B cell (primary cell): ENCODE data around the gene NINL. TPM values are rescaled to one million over a fixed set of nuclear protein-coding genes. Genes with fewer than 3 reads are reported as not detected.

ENCODE experiments used
- ATAC-seq: fragments of 200-7000 bp; cut with Tn5 transposase; one replicate; pipeline ENCODE4 v1.10.0; 2021; ENCODE audit warnings: low read depth, mild to moderate bottlenecking, moderate number of reproducible peaks, moderate library complexity
- CTCF ChIA-PET: fragments of 350-600 bp; sonication (Branson Sonifier 250); formaldehyde crosslinking; loops from one replicate; lab custom pipeline; 2021; ENCODE audit warnings: antibody characterized with exemption, inconsistent platforms; lab: Charles Lee
- POLR2A ChIA-PET: fragments of 350-600 bp; sonication (Branson Sonifier 250); formaldehyde crosslinking; loops from one replicate; lab custom pipeline; 2021; ENCODE audit warnings: antibody characterized with exemption; lab: Charles Lee
- DNase-seq: peaks from one replicate; pipeline ENCODE4 v3.0.0; 2013
- H2AFZ ChIP-seq: 2 replicates; pipeline ENCODE4 v1.6.1; 2012; ENCODE audit warnings: mild to moderate bottlenecking, low read depth, low read length; ENCODE audit not compliant: insufficient read depth, poor library complexity, severe bottlenecking
- H3K27ac ChIP-seq, 2 donors: 1 replicate in 1 of 2; 2 replicates in 1 of 2; pipeline ENCODE4 v1.5.1; 2012 to 2013; ENCODE audit warnings: low read length in 2 of 2, mild to moderate bottlenecking in 2 of 2, moderate library complexity in 1 of 2
- H3K27me3 ChIP-seq, 4 experiments: fragments of 200-600 bp in 1 of 4; sonication (generic) in 1 of 4; replicated peaks in 1 of 4; 1 replicate in 2 of 4; 2 replicates in 2 of 4; pipeline versions ENCODE4 v1.6.1 to v1.7.0; 2013 to 2016; ENCODE audit warnings: low read length in 3 of 4, mild to moderate bottlenecking in 2 of 4, mixed read lengths in 1 of 4, moderate library complexity in 1 of 4; ENCODE audit not compliant: insufficient read depth in 4 of 4, control insufficient read depth in 3 of 4; ENCODE audit errors: control extremely low read depth in 1 of 4
- H3K36me3 ChIP-seq, 2 experiments: replicated peaks in 1 of 2; 1 replicate in 1 of 2; 2 replicates in 1 of 2; pipeline versions ENCODE4 v1.6.1 to v1.7.1; 2013; ENCODE audit warnings: low read length in 1 of 2; ENCODE audit not compliant: insufficient read depth in 2 of 2, control insufficient read depth in 1 of 2; ENCODE audit errors: control extremely low read depth in 1 of 2, extremely low read depth in 1 of 2
- H3K4me1 ChIP-seq, 2 donors: fragments of 200-600 bp in 1 of 2; sonication (generic) in 1 of 2; 1 replicate in 1 of 2; 2 replicates in 1 of 2; pipeline versions ENCODE4 v1.5.1 to v1.6.1; 2013 to 2017; ENCODE audit warnings: low read length in 2 of 2; ENCODE audit not compliant: control insufficient read depth in 2 of 2, insufficient read depth in 2 of 2
- H3K4me2 ChIP-seq: replicated peaks from 2 replicates; pipeline ENCODE3; 2012; ENCODE audit warnings: mild to moderate bottlenecking, low read depth, low read length; ENCODE audit not compliant: poor library complexity, severe bottlenecking
- H3K4me3 ChIP-seq, 5 experiments: fragments of 200-600 bp in 1 of 5; sonication (generic) in 1 of 5; 1 replicate in 3 of 5; 2 replicates in 2 of 5; pipeline versions ENCODE4 v1.5.1 to v1.7.0; 2011 to 2016; ENCODE audit warnings: low read length in 4 of 5, mild to moderate bottlenecking in 4 of 5, low read depth in 2 of 5, control low read depth in 1 of 5, moderate library complexity in 1 of 5; ENCODE audit not compliant: insufficient read depth in 1 of 5; ENCODE audit errors: control extremely low read depth in 1 of 5, extremely low read depth in 1 of 5
- H3K79me2 ChIP-seq: fragments of 200-600 bp; sonication (generic); one replicate; pipeline ENCODE4 v1.6.0; 2016; ENCODE audit warnings: low read length; ENCODE audit not compliant: control insufficient read depth, insufficient read depth
- H3K9ac ChIP-seq: fragments of 200-600 bp; sonication (generic); 2 replicates; pipeline ENCODE4 v1.6.1; 2017; ENCODE audit warnings: mild to moderate bottlenecking, low read length, moderate library complexity
- H3K9me3 ChIP-seq, 3 donors: one replicate each; pipeline versions ENCODE4 v1.6.1 to v1.7.1; 2013; ENCODE audit warnings: low read length in 2 of 3; ENCODE audit not compliant: control insufficient read depth in 2 of 3, insufficient read depth in 1 of 3; ENCODE audit errors: control extremely low read depth in 1 of 3
- H4K20me1 ChIP-seq: 2 replicates; pipeline ENCODE4 v1.6.0; 2012; ENCODE audit warnings: mild to moderate bottlenecking, low read length; ENCODE audit not compliant: insufficient read depth, control insufficient read depth, poor library complexity, severe bottlenecking
- H3K27ac Mint-ChIP-seq: one replicate; pipeline ENCODE4 v1.8.0; 2021; ENCODE audit warnings: mixed read lengths
- H3K27me3 Mint-ChIP-seq: one replicate; pipeline ENCODE4 v1.8.0; 2021; ENCODE audit warnings: mixed read lengths
- H3K4me1 Mint-ChIP-seq: one replicate; pipeline ENCODE4 v1.8.0; 2021; ENCODE audit warnings: mixed read lengths
- H3K4me3 Mint-ChIP-seq: one replicate; pipeline ENCODE4 v1.8.0; 2021; ENCODE audit warnings: mixed read lengths
- H3K9me3 Mint-ChIP-seq: one replicate; pipeline ENCODE4 v1.8.0; 2022; ENCODE audit warnings: mixed read lengths; ENCODE audit not compliant: insufficient read depth
- CTCF ChIP-seq: fragments of 200-600 bp; IDR thresholded peaks from one replicate; pipeline ENCODE4 v1.8.0; 2022; ENCODE audit warnings: antibody characterized with exemption, mild to moderate bottlenecking
- EZH2 ChIP-seq: IDR thresholded peaks from 2 replicates; pipeline ENCODE4 v1.6.1; 2012; ENCODE audit warnings: borderline replicate concordance, low read depth, mild to moderate bottlenecking, moderate library complexity, low read length; ENCODE audit not compliant: insufficient read depth, poor library complexity, severe bottlenecking
- WGBS: methylation state at CpG from one replicate; pipeline ENCODE4 v1.1.5; 2013; ENCODE audit warnings: missing lambda C conversion rate; ENCODE audit not compliant: insufficient coverage; 5-methylcytosine and 5-hydroxymethylcytosine counted together
- intact Hi-C: fragments of 100-400 bp; cut with micrococcal nuclease; formaldehyde crosslinking; loops from one replicate; pipeline ENCODE4 v1.10.0; 2022
- polyA plus RNA-seq: library from polyadenylated mRNA; depleted of rRNA; stranded (reverse); fragments of >200 nt; gene quantifications from 2 replicates; pipeline ENCODE4 v1.2.3, GENCODE V29; 2012
- total RNA-seq, 2 donors: library from RNA; stranded (reverse); fragments of 120-200 nt in 1 of 2; gene quantifications; 1 replicate in 1 of 2; 2 replicates in 1 of 2; pipeline versions ENCODE4 v1.2.3 to v1.2.4, GENCODE V29; 2013 to 2022

Gene NINL
- total and polyA plus RNA-seq, 2 donors (not counting 1 experiment from before 2014, with no cell fraction given) = 1.8 to 5.5 TPM

- POLR2A ChIA-PET = no interaction called here
- H3K4me3 Mint-ChIP-seq = no peak overlapping the region
- no peaks in the 10 kb centered on the region for H3K36me3 ChIP-seq
- no peak for DNase-seq
- H2AFZ ChIP-seq = no peak overlapping the region
- H3K4me1 Mint-ChIP-seq = no peaks in the 10 kb centered on the region
- H3K27me3 ChIP-seq = no peaks in the 10 kb centered on the region
- no peaks in the 10 kb centered on the region for H3K27me3 Mint-ChIP-seq
- no peaks in the 10 kb centered on the region for H3K79me2 ChIP-seq
- no peak overlapping the region for H3K4me2 ChIP-seq
- H3K9ac ChIP-seq = no peak overlapping the region
- intact Hi-C loops = no loop called here
- H3K9me3 ChIP-seq = peaks cover 0 to 10% (median 0%) of the 10 kb centered on the region in 3 donors
- H3K9me3 Mint-ChIP-seq = no peaks in the 10 kb centered on the region
- ATAC-seq = no peak
- H3K4me1 ChIP-seq = no peaks in the 10 kb centered on the region
- TF ChIP-seq EZH2 = no peak
- TF ChIP-seq CTCF = no peak
- no peak overlapping the region for H3K27ac Mint-ChIP-seq
- WGBS = 92% methylated on average over 4 of the region's 11 CpGs
- no peak overlapping the region for H3K4me3 ChIP-seq
- H4K20me1 ChIP-seq = no peaks in the 10 kb centered on the region
- H3K27ac ChIP-seq = no peak overlapping the region
- CTCF ChIA-PET = interaction anchor here (0.9 kb wide), 1 partner anchor 8 kb away, joined by 3 read pairs; no protein-coding TSS in a partner anchor
These were observed 52.4 kb downstream of the NINL start for GRCh38 chr20:25532971-25533391.

- no peak overlapping the region for H3K4me3 Mint-ChIP-seq
- Histone ChIP-seq H4K20me1 (no peaks in the 10 kb centered on the region), H3K27ac (no peak overlapping the region), H2AFZ (no peak overlapping the region), H3K4me3 (no peak overlapping the region), H3K27me3 (no peaks in the 10 kb centered on the region), H3K36me3 (no peaks in the 10 kb centered on the region), H3K9me3 (peaks cover 0 to 10% (median 0%) of the 10 kb centered on the region in 3 donors), H3K9ac (no peak overlapping the region), H3K79me2 (no peaks in the 10 kb centered on the region), H3K4me2 (no peak overlapping the region), H3K4me1 (no peaks in the 10 kb centered on the region)
- H3K9me3 Mint-ChIP-seq = no peaks in the 10 kb centered on the region
- CTCF ChIA-PET = interaction anchor here (0.9 kb wide), 1 partner anchor 9 kb away, joined by 3 read pairs; no protein-coding TSS in a partner anchor
- no peak for DNase-seq
- intact Hi-C loops = no loop called here
- TF ChIP-seq CTCF (no peak), EZH2 (no peak)
- ATAC-seq = no peak
- POLR2A ChIA-PET = no interaction called here
- 85% methylated on average over 12 of the region's 12 CpGs for WGBS
- H3K4me1 Mint-ChIP-seq = no peaks in the 10 kb centered on the region
- H3K27ac Mint-ChIP-seq = no peak overlapping the region
- no peaks in the 10 kb centered on the region for H3K27me3 Mint-ChIP-seq
These were observed 53.1 kb downstream of the NINL start for GRCh38 chr20:25532015-25532751.
